ENCODE data around the gene DSEL. TPM values are rescaled to one million over a fixed set of nuclear protein-coding genes. Genes with fewer than 3 reads are reported as not detected.
A peak's percentile ranks its signal among the peaks of the same experiment; 100 is the strongest.

DSEL gene
- total and polyA plus RNA-seq, 2 of the 4 experiments (the other 2 are of a cell fraction): 16.8 to 100 TPM

DNA sequence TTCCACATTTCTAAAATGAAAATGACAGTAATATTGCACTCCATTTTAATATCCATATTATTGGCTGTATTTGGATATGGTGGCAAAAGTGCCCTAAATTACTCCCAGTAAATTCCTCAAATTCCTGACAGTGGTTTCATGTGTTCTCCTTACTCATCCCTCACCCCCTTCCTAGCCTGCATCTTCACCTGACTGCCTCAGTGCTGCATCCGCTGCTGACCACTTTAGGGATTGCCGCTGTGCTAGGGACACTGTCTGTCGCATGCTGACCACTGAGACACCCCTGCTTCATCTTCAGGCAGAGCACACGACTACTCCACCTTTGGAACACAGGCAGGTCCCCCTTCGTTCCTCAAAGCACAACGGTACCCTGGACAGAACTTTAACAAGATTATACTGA is 32.6 kb downstream of the DSEL start:
- 100% methylated on average over 3 of the region's 6 CpGs; no CpG with 5 or more reads in 1 of the 2 experiments for WGBS, 2 experiments (ENCODE audit: extremely low coverage in 2 of 2, insufficient read length in 1 of 2)
- Histone ChIP-seq H3K79me1 (ENCODE audit: low read depth in 1 of 2, low read length in 2 of 2) (peaks cover 4 to 5% of the 10 kb centered on the region in 2 experiments; a peak in 3 of 4 replicates), H4K8ac (ENCODE audit: low read depth in 2 of 2, low read length in 2 of 2) (0 out of 4 replicates have a peak overlapping the region, but pooled peaks of 1 of the 2 experiments have one; percentile 10), H3K9me1 (ENCODE audit: insufficient read depth, low read length) (peaks cover 5% of the 10 kb centered on the region; the same call in 1 of the 2 replicates), H2BK15ac (ENCODE audit: low read depth, low read length) (no peak overlapping the region), H3K36me3 (ENCODE audit: control insufficient read depth, insufficient read depth, low read length) (no peaks in the 10 kb centered on the region), H3K4me2 (ENCODE audit: low read depth, low read length) (no peak overlapping the region), H2AK9ac (replicated peaks; ENCODE audit: low read depth, low read length, poor library complexity) (peak overlapping the region; percentile 68), H3K56ac (ENCODE audit: extremely low read depth, insufficient read depth, low read length) (no peak overlapping the region), H4K20me1 (ENCODE audit: insufficient read depth, low read length) (no peaks in the 10 kb centered on the region), H4K5ac (ENCODE audit: low read depth, low read length) (no peak overlapping the region), H3K14ac (replicated peaks; ENCODE audit: low read depth, low read length) (peak overlapping the region; percentile 63; the same call in 1 of the 2 replicates), H3K27me3 (ENCODE audit: control insufficient read depth, insufficient read depth, low read length) (no peaks in the 10 kb centered on the region), H2AK5ac (ENCODE audit: low read depth, low read length) (peak overlapping the region; percentile 72; the same call in 1 of the 2 replicates), H2BK120ac (ENCODE audit: low read depth, low read length) (no peak overlapping the region), H2BK5ac (ENCODE audit: low read depth, low read length, poor library complexity, severe bottlenecking) (no peak overlapping the region), H3K4ac (ENCODE audit: low read depth, low read length) (peak overlapping the region; percentile 45), H3K27ac (ENCODE audit: insufficient read depth, low read length) (no peak overlapping the region), H3K18ac (ENCODE audit: low read depth, low read length) (no peak overlapping the region), H3K4me1 (ENCODE audit: control insufficient read depth, insufficient read depth, low read length) (no peaks in the 10 kb centered on the region), H3K23ac (ENCODE audit: low read depth, low read length) (no peak overlapping the region), H3K9ac (ENCODE audit: low read depth, low read length) (no peak overlapping the region), H4K91ac (ENCODE audit: insufficient read depth, low read depth, low read length) (no peak overlapping the region), H2BK20ac (ENCODE audit: low read depth, low read length) (no peak overlapping the region), H2AFZ (replicated peaks; ENCODE audit: low read length, poor library complexity) (no peak overlapping the region), H3K4me3 (ENCODE audit: insufficient read depth, low read depth, low read length) (no peak overlapping the region), H3K9me3 (ENCODE audit: control insufficient read depth, insufficient read depth, low read length) (no peaks in the 10 kb centered on the region)
- dilution Hi-C loops (cut with HindIII; ENCODE audit: low sequenced_read_pairs, unreplicated experiment): no loop called here
- in situ Hi-C loops (cut with MboI; ENCODE audit: low sequenced_read_pairs): no loop called here
- BruUV-seq (replicated peaks): no TSS peak
- DNase-seq: no peak
- no peak for ATAC-seq (ENCODE audit: low read depth)
- CTCF ChIA-PET: interaction anchor here (0.5 kb wide), 1 partner anchor 520 kb away, joined by 4 read pairs; no protein-coding TSS in a partner anchor
- POLR2A ChIA-PET (ENCODE audit: unreplicated experiment): no interaction called here
- TF ChIP-seq MXI1 (IDR thresholded peaks at IDR 0.05; ENCODE audit: borderline replicate concordance, low read depth, low read length) (no peak), BHLHE40 (IDR thresholded peaks at IDR 0.05; ENCODE audit: low read depth, low read length) (no peak), RAD21 (IDR thresholded peaks at IDR 0.05; ENCODE audit: low read length) (no peak)
- intact Hi-C loops (cut with micrococcal nuclease): no loop called here

Data from IMR-90 (cell line).